Measurements from ENCODE around the gene ATP6V1E1.

ATP6V1E1 gene

DNA sequence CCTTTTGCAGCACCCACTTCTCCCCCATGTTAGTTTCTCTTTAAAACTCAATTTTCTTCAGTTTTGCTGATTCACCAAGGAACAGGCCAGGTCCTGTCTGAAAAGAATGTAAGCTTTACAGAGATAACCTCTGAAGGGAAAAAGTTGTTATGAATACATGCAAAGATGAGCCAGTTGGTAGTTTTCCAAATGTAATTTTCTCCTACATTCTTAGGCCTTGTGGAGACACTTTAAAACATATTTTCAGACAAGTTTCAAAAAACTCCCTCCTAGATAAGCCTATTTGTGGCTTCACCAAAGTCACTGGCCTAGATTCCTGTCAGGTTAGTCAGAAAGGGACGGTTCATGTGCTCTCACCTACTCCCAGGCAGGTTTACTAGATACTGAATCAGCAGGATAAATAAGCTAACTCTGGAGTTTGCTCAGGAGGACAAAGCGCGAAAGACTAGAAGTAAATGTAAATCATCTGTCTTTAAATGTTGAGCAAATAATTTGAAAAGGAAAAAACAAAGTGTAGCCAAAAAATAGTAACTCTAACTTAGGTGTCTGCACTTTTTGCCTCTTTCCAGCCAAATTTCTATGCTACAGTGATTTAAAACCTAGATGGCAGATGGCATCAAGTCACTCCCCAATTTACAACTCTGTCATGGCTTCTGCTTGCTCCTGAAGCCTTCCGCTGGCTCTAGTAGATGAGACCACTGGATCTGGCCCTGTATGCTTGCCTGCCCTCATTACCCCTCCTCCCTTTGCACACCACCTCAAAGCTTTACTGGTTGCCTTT, 4.9 kb upstream of the ATP6V1E1 start:
- no peak for DNase-seq

DNA sequence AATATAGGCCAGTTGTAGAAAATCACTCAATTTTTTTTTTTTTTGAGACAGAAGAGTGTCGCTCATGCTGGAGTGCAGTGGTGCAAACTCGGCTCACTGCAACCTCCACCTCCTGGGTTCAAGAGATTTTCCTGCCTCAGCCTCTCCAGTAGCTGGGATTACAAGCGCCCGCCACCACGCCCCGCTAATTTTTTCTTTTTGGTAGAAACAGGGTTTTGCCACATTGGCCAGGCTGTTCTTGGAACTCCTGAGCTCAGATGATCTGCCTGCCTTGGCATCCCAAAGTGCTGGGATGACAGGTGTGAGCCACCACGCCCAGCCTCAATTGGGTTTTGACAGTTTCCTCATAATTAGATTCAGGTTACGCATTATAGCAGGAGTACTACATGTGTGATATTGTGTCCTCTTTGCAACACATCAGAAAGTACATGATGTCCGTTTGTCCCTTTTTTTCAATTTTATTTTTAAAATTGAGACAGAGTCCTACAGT, 2.6 kb upstream of the ATP6V1E1 start:
- DNase-seq = no peak

DNA sequence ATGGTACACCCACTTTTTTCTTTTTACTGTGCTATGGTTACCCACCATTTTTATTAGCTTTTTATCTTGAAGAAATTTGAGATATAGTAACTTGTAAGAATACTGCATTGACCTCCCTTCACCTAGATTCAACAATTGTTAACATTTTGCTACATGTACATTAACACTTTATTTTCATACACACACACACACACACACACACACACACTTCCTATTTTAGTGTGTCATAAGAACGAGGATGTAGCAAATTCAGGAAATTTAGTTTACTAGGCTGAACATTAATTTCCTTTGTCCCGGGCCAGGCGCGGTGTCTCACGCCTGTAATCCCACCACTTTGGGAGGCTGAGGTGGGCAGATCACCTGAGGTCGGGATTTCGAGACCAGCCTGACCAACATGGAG, 1.1 kb upstream of the ATP6V1E1 start:
- DNase-seq = no peak

DNA sequence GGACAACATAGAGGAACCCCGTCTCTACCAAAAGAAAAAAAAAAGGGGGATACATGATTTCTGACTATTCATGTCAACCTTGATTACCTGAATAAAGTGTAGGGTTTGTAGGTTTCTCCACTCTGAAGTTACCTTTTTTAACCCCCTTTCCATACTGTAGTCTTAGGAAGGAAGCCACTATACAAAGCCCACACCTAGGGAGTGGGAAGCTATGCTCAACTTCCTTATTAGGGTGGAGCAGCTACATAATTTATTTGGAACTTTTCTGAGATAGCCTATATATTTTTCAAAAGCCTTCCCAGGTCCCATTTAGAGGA, 582 bp upstream of the ATP6V1E1 start:
- DNase-seq = no peak

DNA sequence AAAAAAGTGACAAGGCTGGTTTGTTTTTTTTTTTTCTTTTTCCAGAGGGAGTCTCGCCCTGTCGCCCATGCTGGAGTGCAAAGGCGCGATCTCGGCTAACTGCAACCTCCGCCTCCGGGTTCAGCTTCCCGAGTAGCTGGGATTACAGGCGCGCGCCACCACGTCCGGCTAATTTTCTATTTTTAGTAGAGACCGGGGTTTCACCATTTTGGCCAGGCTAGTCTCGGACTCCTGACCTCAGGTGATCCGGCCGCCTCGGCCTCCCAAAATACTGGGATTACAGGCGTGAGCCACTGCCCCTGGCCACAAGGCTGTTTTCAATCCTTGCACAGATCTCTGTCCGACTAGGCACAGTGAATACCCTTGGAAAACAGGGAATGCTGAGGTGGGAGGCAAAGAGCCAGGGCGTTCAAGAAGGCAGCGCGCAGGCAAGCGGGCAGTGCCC, 566 bp downstream of the ATP6V1E1 start:
- DNase-seq = no peak

DNA sequence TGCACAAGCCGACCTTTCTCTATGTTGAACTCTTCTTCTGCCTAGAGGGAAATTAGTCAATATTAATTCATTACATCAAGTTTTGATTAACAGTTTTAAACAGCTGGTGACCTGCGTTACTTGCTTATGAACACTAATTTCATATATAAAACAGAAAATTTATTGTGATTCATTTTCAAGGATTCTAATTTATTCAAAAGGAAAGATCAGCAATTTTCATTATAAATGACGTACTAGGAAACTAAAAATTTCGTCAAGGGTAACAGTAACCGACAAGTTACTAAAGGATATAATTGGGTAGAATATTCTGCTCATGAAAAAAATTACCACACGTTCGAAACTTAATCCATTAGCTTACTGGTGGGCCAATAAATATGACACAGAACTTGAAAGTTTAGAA, 15.3 kb downstream of the ATP6V1E1 start:
- no peak for DNase-seq

DNA sequence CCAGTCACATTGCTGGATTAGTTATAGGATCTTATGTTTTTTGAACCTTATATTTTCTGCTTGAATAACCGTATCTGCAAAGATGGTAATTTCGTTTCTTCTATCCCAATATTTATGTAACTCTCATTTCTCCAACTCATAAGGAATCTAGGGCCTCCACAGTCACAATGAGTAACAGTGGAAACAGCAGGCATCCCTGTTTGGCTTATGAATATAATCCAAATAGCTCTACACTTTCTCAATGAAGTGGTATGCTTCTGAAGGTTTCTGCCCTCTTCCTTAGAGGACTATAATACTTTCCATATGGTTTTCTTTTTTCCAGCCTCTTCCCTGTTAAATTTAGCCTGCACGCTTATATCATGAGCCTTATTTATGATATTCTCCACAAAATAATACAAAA, 16.5 kb downstream of the ATP6V1E1 start:
- DNase-seq = no peak

DNA sequence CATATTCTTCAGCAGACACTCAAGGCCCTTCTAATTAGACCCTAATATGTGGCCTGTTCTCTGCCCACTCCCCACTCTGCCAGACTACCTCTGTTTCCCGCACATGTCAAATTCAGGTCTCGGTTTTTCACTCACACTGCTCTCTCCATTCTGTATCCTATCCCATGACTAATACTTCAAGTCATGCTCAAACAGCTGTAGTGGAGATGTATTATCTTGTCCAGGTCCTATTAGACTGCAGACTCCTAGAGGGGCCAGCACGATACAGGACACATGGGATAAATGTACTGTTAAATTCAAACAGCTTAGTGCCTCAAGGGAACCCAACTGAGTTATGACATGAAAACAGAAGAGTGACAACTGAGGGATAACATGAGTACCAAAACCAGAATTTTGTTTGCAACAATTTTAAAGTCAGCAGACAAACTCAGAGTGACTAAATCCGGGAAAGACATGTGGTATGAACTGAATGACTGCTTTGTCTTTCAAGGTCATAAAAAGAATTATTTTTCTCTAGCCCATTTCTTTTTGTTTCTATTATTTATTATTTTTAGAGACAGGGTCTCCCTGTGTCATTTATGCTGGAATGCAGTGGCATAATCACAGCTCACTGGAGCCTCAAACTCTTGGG, 20.5 kb downstream of the ATP6V1E1 start:
- no peak for DNase-seq

DNA sequence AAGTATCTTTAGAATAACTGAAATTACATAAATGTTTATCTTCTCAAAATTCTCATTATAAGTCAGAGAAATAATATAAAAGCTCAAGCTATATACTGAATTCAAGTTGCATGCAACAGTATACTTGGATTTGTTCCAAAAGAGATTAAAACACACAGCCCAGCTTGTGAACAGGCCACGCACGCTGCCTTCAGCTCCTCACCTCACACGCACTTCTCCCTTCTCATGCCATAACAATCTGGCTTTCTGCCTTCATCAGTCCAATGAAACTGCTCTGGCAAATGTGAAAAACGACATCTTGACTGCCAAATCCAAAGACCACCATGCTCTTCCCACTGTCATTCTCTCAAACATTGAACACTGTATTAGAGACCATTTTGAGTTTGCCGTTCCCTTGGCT, 22.1 kb downstream of the ATP6V1E1 start:
- no peak for DNase-seq

DNA sequence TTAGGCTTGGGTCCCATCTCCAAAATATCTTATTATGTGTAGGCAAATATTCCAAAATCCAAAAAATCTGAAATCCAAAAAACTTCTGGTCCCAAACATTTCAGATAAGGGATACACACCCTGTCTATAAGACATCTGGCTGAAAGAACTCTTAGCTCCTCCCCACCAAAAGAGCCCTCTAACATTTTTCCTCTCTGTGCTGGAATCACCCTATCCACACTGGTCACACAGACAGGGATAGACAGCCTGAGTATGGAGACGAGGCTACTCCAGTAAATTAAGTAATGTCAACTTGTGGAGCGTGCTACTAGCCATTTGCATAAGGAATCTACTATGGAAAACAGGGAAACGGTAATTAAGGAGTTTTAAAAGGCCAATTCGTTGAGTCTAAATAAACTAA, 24.9 kb downstream of the ATP6V1E1 start:
- DNase-seq = no peak

DNA sequence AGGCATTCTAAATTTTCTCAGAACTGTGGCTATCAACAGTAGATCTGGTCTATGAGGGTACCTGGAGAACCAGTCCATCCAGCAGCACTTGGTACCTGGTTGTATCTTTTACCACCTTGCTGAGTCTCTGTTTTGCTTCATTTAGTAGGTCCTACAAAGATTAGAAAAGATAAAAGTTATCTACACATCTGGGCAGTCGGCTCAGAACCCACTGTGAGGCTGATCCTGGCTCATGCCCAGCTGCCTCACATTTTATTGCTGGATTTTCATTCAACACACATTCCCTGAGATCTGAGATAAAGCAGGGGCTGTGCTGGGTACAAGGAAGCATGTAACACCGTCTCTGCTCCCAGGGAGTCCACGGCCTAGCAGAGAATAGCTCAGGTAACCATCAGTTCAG, 27.5 kb downstream of the ATP6V1E1 start:
- DNase-seq = no peak

DNA sequence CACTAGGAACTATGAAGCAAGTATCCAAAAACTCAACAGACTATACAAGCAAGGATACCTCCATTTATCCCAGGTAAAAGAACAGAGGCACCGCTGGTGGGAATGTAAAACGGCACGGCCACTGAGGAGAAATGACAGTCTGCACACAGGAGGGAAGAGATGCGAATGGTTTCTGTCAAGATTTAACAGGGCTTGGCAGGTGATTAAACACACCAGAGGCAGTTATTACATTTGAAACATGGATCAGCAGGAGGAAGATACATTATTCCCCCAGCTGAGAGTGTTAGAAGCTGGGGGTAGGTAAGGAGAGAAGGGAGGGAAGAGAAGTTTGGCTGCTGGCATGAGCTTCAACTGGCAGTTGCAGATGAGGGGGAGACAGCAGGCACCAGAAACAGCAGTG, 30.2 kb downstream of the ATP6V1E1 start:
- no peak for DNase-seq

DNA sequence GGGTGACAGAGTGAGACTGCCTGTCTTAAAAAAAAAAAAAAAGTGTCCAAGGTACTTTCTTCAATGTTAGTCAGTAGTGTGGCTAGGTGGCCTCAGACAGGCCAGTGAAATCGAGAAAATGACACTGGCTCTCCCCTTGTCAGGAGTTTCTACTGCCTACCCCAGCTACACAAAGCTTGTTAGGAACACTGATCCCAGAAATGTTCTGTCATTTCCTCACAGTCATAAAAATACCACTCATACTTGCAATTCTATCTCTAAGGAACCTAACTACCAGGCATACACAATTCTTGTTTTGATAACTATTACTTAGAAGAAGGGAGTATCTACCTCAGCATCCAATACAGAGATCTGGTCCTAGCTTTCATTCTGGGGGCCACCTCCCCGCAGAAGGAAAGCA, 31.3 kb downstream of the ATP6V1E1 start:
- no peak for DNase-seq

DNA sequence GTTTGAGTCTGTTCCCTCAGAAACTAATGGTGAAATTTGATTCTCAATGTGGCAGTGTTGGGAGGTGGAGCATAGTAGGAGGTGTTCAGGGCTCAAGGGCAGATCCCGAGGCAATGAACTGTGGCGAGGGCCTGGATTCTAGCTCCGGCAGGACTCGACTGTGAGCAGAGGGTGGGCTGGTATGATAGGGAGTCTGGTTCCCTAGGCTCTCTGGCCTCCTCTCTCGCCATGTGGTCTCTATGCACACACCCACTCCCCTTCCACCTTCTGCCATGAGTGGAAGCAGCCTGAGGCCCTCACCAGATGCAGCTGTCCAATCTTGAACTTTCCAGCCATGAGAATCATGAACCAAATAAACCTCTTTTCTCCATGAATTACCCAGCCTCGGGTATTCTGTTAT, 32.3 kb downstream of the ATP6V1E1 start:
- no peak for DNase-seq

DNA sequence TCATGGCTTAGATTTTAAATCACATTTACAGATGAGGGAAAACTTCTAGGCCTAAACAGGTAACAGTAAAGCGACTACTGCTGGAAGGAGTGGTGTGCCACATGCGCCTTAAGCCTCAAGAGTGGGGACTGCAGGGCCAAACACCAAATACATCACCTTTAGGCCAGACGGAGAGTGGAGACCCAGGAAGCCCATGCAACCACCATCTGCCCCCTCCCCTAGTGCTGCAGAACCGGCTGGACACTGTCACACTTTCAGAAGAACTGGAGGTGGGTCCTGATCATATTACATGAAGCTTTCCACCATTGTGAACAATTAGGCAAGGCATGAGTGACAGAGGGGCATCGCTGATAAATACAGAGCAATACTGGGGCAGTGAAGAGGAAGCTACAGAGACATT, 36.3 kb downstream of the ATP6V1E1 start:
- DNase-seq = no peak

DNA sequence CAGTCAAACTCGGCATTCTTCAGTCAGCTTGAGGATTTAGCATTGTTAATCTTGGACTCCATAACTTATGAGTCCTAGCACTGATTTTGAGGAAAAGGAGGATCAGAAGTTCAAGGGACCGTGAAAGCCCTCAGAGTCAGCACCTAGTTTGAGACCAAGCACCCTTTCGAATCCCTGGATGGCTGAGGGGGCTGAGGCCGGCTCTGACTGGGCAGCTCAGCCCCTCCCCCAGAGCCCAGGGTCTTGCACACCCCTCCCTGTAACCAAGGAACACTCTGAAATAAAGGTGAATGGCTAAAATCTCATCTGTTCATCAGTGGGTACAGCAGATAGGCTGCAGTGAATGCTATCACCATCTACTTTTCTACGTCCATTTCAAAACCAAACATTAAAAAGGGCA, 38.0 kb downstream of the ATP6V1E1 start:
- DNase-seq = no peak

DNA sequence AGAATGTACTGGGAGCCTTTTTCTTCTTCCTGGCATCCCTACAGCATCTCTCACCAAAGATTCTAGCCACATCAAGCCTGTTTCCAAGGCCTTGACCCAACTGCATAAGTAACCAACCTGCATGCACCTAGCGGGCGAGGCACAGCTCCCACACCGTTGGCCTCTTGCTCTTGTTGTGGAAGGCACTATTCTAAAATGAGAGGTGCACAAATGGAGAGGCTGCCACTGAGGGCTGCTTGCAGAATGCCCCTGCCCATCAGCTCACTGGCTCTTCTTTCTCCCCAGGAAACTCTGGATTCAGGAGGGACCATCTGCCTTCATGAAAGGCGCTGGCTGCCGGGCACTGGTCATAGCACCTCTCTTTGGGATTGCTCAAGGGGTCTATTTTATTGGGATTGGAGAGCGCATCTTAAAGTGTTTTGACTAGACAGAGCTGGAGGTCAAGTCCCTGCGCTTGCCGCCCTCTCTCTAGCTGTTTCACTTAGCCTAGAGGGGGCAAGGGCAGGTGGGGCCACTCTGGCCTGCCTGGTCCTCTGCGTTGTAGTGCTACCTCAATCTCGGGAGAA, 38.7 kb downstream of the ATP6V1E1 start:
- no peak for DNase-seq

DNA sequence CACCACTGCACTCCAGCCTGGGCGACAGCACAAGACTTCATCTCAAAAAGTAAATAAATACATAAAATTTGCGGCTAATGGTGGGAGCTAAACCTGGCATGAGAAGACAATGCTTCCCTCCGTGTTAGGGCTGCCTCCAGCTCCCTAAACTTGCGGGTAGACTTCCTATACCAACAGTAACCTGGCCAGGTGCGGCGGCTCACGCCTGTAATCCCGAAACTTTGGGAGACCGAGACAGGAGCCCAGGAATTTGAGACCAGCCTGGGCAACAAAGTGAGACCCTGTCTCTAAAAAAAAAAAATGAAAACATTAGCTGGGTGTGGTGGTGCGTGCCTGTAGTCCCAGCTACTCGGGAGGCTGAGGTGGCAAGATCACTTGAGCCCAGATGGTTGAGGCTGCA, 39.9 kb downstream of the ATP6V1E1 start:
- DNase-seq = no peak

DNA sequence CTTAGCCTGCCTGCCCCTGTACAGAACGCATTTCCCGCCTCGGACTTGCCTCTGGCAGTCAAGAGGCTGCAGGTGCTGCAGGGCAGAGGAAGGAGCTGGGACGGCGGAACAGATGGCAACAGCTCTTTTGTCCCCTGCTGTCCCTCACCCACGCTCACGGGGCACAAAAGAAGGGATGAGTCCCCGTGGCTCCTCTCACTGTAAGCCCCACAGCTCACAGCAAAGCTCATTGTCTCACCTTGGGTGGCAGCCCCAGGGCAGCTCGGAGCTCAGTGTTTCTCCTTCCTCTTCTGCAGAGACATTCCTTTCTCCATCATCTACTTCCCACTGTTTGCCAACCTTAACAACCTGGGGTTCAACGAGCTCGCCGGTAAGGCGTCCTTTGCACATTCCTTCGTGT, 40.9 kb downstream of the ATP6V1E1 start:
- no peak for DNase-seq

DNA sequence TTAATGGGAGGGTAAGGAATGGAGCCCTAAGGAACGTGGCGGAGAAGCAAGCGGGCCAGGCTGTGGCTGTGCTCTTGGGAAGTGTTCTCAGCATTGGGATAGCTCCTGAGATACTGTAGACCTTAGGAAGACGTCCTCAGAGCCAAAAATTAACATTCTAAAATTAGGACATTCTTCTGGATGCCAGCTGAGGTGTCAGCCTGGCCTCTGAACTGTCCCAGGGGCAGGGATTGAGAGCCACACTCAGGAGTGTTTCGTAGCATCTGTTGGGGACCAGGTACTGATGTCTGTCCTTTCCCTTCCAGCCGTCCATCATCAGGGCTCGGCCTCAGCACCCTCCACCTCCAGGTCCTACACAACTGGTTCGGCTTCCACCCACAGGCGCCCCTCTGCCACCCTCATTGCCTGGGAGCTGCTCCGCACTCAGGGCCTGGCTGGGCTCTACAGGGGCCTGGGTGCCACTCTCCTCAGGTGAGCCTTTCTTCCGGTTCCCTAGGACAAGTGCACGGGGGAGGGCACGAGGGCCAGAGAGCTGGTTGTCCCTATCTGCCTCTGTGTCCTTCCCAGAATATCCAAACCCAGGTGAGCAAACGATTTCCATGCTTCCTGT, 41.6 kb downstream of the ATP6V1E1 start:
- no peak for DNase-seq

DNA sequence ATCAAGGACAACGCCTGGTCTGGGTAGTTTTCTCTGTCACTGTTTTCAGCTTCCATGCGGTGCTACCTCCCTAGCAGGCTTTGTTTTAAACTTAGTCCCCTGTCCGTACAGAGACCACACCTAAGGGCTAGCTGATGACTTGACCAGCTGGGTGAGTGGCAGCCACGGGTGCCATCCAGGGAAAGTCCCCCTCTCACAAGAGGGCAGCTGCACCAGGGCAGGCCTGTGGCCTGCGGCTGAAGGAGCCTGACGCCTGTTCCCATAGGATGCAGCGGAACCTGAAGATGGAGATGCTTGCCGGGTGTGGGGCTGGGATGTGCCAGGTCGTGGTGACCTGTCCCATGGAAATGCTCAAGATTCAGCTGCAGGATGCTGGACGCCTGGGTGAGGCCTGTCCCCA, 45.4 kb downstream of the ATP6V1E1 start:
- no peak for DNase-seq

DNA sequence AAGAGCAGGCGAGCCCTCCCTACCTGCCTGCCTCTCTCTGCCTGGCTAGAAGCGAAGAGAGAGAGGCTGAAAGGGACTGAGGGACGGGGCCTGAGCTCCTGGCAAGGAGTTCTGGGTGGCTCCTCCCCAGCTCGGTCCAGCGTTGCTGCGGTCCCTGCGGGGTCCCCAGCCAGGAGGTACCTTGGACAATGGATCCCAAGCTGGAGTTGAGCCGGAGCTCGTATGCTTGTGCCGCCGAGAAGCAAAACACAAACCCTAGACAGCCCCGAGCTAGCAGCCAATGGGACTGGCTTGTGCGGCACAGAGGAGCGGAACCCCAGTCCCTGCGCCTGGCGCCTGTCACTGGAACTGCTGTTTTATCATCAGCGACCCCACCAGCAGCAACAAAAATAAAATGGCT, 46.9 kb downstream of the ATP6V1E1 start:
- no peak for DNase-seq

DNA sequence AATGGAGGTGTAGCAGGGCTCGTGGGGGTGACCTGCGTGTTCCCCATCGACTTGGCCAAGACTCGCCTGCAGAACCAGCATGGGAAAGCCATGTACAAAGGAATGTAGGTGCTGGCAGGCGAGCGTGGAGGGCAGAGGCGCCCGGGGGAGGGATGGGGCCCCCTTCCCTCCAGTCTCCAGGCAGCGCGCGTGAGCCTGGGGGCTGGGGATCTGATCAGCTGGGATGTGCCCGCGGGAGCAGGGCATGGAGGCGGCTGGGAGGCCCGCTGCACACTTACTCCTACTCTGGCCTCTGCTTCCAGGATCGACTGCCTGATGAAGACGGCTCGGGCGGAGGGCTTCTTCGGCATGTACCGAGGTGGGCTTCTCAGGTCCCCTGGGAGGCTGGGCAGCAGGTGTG, 47.5 kb downstream of the ATP6V1E1 start:
- no peak for DNase-seq

DNA sequence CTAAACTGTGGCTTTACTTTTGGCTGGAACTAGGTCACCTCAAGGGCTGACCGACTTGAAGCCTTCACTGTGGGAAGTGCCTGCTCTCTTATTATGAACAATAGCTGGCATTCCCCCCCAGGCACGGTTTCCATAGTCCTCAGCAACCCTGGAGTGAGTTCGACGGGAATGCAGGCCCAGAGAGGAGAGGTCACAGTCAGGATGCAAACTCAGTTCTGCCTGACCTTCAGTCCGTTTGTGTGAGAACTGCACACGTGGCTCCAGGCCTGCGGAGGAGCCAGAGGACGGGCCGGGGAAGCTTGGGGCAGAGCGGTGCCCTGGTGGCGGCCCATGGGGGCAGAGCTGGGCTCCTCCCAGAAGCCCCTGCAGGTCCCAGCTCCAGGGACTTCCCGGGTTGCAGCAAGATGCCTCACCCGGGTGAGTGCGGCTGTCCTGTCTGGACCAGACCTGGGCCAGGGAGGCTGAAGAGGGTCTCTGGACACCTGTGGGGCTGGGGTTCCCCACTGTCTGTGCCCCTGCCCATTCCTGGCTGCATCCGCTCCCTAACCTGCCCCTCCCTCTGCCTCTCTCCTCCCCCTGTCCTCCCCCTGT, 48.0 kb downstream of the ATP6V1E1 start:
- no peak for DNase-seq
